IPS-18a (cell line): Measurements from ENCODE around the gene CIITA.
"Not testable (repeated sequence)": the region's sequence is repeated elsewhere in the genome, so short reads cannot be mapped to it uniquely, and the experiment has no call there.

Experiments
- H3K27ac ChIP-seq: one replicate; pipeline ENCODE4 v1.5.1; 2013; ENCODE audit warnings: low read length
- H3K27me3 ChIP-seq: one replicate; pipeline ENCODE4 v1.6.1; 2013; ENCODE audit warnings: mild to moderate bottlenecking, low read length; ENCODE audit not compliant: control insufficient read depth, insufficient read depth
- H3K36me3 ChIP-seq: one replicate; pipeline ENCODE4 v1.6.1; 2013; ENCODE audit warnings: low read depth, low read length; ENCODE audit not compliant: control insufficient read depth
- H3K4me1 ChIP-seq: one replicate; pipeline ENCODE4 v1.6.1; 2013; ENCODE audit warnings: low read depth, low read length; ENCODE audit not compliant: control insufficient read depth
- H3K4me3 ChIP-seq: one replicate; pipeline ENCODE4 v1.5.1; 2013; ENCODE audit warnings: low read length
- H3K9ac ChIP-seq: one replicate; pipeline ENCODE4 v1.6.1; 2013; ENCODE audit warnings: mild to moderate bottlenecking, low read length, moderate library complexity
- H3K9me3 ChIP-seq: one replicate; pipeline ENCODE4 v1.6.1; 2013; ENCODE audit warnings: low read depth, low read length; ENCODE audit not compliant: control insufficient read depth

CIITA gene, protein sequence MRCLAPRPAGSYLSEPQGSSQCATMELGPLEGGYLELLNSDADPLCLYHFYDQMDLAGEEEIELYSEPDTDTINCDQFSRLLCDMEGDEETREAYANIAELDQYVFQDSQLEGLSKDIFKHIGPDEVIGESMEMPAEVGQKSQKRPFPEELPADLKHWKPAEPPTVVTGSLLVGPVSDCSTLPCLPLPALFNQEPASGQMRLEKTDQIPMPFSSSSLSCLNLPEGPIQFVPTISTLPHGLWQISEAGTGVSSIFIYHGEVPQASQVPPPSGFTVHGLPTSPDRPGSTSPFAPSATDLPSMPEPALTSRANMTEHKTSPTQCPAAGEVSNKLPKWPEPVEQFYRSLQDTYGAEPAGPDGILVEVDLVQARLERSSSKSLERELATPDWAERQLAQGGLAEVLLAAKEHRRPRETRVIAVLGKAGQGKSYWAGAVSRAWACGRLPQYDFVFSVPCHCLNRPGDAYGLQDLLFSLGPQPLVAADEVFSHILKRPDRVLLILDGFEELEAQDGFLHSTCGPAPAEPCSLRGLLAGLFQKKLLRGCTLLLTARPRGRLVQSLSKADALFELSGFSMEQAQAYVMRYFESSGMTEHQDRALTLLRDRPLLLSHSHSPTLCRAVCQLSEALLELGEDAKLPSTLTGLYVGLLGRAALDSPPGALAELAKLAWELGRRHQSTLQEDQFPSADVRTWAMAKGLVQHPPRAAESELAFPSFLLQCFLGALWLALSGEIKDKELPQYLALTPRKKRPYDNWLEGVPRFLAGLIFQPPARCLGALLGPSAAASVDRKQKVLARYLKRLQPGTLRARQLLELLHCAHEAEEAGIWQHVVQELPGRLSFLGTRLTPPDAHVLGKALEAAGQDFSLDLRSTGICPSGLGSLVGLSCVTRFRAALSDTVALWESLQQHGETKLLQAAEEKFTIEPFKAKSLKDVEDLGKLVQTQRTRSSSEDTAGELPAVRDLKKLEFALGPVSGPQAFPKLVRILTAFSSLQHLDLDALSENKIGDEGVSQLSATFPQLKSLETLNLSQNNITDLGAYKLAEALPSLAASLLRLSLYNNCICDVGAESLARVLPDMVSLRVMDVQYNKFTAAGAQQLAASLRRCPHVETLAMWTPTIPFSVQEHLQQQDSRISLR

DNA sequence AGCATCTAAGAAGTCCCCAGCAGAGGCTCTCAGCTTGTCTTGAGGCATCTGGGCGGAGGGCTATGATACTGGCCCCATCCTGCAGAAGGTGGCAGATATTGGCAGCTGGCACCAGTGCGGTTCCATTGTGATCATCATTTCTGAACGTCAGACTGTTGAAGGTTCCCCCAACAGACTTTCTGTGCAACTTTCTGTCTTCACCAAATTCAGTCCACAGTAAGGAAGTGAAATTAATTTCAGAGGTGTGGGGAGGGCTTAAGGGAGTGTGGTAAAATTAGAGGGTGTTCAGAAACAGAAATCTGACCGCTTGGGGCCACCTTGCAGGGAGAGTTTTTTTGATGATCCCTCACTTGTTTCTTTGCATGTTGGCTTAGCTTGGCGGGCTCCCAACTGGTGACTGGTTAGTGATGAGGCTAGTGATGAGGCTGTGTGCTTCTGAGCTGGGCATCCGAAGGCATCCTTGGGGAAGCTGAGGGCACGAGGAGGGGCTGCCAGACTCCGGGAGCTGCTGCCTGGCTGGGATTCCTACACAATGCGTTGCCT lies at the start of gene CIITA:
Gene CIITA, plus strand, starts transcription at position 404 of the 543 bp plus-strand sequence. Its CDS starts 129 bp downstream, at position 533.
- Histone ChIP-seq H3K9ac (no peak within 1 kb of the TSS), H3K4me3 (no peak within 1 kb of the TSS), H3K36me3 (no peaks in the 10 kb centered on the region), H3K27ac (no peak within 1 kb of the TSS), H3K9me3 (no peaks in the 10 kb centered on the region), H3K4me1 (peaks cover 13% of the 10 kb centered on the region), H3K27me3 (peaks cover 40% of the 10 kb centered on the region)

DNA sequence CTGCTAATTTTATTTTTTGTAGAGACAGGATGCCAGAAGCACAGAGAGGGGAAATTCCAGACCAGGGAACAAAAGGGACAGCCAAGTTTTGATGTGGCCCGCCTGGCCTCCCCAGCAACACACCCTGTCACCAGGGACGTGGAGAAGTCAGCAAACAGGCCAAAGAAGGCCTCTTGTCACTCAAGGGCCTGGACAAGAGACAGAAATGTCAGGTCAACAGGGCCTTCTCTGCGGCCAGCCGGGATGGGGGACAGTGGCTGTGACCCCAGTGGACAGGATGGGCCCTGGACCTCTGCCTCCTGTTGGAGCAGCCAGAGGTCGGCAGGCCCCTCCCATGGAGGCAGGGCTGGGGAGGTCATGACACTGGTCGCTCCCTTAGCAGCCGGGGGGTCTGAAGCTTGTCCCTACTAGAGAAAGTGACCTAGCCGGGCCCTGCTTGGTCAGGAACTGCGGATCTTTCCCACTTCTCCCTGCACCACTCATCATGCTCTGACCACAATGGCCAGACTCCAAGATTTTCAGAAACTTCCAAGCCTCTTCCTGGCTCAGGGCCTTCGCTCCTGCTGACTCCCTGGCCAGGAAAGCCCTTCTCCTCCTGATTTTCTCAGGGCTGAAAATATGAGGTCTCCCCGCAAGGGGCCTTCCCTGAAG lies 49.2 kb upstream of the CIITA start:
- Histone ChIP-seq H3K36me3 (no peaks in the 10 kb centered on the region), H3K4me1 (no peaks in the 10 kb centered on the region), H3K4me3 (no peak overlapping the region), H3K9me3 (no peaks in the 10 kb centered on the region), H3K27me3 (no peaks in the 10 kb centered on the region), H3K9ac (no peak overlapping the region), H3K27ac (no peak overlapping the region)

DNA sequence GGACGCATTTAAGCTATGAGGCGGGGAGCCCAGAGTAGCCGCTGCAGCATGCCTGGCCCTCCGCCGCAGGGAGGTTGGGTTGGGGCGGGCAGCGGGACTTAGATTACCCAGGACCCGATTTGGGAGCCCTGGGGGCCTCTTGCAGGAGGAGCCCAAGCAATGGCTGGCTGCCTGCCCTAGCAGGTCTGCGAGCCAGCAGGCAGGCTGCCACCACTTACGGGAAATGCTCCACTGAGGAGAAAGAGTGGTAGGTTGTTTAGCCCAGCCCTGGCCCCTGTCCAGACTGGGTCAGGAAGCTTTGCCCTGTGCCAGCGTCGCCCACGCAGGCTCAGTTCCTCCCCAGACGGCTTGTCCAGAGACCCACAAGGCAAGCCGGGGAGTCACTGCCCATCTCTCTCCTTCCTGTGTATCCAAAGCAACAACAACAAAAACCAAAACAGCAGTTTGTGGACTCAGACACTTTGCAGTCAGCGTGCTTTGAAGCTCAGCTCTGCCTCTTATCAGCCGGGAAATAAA lies 48.1 kb upstream of the CIITA start:
- Histone ChIP-seq H3K9ac (no peak overlapping the region), H3K27ac (no peak overlapping the region), H3K9me3 (no peaks in the 10 kb centered on the region), H3K27me3 (no peaks in the 10 kb centered on the region), H3K4me3 (no peak overlapping the region), H3K4me1 (no peaks in the 10 kb centered on the region), H3K36me3 (no peaks in the 10 kb centered on the region)

DNA sequence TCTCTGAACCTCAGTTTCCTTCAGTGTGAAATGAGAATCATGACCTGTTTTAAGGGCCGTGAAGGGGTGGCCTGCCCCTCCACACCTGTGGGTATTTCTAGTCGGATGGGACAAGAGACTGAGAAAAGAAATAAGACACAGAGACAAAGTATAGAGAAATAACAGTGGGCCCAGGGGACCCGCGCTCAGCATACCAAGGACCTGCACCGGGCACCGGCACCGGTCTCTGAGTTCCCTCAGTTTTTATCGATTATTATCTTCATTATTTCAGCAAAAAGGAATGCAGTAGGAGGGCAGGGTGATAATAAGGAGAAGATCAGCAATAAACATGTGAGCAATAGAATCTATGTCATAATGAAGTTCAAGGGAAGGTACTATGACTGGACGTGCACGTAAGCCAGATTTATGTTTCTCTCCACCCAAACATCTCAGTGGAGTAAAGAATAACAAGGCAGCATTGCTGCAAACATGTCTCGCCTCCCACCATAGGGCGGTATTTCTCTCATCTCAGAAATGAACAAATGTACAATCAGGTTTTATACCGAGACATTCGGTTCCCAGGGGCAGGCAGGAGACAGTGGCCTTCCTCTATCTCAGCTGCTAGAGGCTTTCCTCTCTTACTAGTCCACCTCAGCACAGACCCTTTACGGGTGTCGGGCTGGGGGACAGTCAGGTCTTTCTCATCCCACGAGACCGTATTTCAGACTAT lies 47.5 kb upstream of the CIITA start:
- not testable (repeated sequence) for H3K9ac ChIP-seq, H3K9me3 ChIP-seq, H3K27me3 ChIP-seq, H3K4me3 ChIP-seq, H3K36me3 ChIP-seq, H3K4me1 ChIP-seq, H3K27ac ChIP-seq

DNA sequence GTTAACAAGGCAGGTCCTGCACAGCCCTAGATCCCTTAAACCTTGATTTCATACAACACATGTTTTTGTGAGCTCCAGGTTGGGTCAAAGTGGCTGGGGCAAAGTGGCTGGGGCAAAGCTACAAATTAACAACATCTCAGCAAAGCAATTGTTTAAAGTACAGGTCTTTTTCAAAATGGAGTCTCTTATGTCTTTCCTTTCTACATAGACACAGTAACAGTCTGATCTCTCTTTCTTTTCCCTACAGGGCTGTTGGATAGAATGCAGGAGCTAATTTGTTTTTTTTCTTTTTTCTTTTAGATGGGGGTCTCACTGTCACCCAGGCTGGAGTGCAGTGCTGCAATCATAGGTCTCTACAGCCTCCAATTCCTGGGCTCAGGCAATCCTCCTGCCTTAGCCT lies 46.8 kb upstream of the CIITA start:
- H3K9me3 ChIP-seq, H3K4me3 ChIP-seq, H3K4me1 ChIP-seq, H3K9ac ChIP-seq, H3K27ac ChIP-seq, H3K27me3 ChIP-seq, H3K36me3 ChIP-seq: not testable (repeated sequence)

DNA sequence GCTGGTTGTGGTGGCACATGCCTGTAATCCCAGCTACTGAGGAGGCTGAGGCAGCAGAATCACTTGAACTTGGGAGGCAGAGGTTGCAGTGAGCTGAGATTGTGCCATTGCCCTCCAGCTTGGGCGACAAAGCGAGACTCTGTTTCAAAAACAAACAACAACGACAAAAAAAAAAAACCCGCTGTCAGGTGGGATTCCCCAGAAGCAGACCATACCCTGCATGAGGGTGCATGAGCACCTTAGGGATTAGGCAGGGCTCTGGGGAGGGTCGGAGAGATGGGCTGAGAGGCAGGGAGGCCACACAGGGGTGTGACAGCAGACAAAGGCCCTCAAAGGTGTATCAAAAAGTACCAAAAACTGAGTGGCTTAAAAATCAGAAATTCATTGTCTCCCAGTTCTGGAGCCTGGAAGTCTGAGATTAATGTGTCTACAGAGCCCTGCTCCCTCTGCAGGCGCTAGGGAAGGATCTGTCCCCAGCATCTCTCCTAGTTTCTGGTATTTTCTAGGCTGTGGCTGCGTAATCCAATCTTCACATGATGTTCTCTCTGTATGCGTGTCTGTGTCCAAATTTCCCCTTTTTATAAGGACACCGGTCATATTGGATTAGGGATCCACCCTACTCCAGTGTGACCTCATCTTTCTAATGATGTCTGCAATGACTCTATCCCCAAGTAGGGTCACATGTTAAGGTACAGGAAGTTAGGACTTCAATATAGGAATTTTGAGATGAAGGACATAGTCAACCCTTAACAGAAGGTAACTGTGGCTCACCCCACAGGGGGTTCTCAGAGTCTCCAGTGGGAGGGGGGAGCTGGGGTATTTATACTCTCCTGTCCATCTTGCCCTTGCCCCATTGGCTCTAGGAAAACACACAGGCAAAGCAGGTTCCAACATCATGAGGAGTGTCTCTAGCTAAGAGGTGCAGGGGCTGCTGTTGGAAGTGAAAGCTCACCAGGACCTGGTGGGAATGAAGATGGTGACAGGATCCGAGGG lies 44.8 kb upstream of the CIITA start:
- H3K27me3 ChIP-seq = no peaks in the 10 kb centered on the region
- H3K9ac ChIP-seq = no peak overlapping the region
- H3K27ac ChIP-seq = no peak overlapping the region
- no peaks in the 10 kb centered on the region for H3K9me3 ChIP-seq
- H3K4me3 ChIP-seq = no peak overlapping the region
- H3K36me3 ChIP-seq = no peaks in the 10 kb centered on the region
- H3K4me1 ChIP-seq = no peaks in the 10 kb centered on the region

DNA sequence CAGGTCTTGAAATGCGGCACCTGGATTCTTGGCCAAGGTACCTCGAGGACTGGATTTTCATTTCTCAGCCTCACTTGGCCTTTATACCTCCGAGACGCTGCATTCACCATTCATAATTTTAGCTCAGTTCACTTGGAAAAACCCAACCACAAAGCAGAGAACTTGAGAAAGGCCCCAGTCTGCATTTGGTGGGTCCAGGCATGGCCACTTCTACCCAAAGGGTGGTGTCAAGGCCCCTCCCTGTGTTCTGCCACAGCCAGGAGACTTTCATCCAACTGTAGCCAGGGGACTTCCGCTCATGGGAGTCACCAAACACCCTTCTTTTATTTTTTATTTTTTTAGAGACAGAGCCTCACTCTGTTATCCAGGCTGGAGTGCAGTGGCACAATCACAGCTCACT lies 43.7 kb upstream of the CIITA start:
- Histone ChIP-seq H3K36me3 (no peaks in the 10 kb centered on the region), H3K9me3 (no peaks in the 10 kb centered on the region), H3K9ac (no peak overlapping the region), H3K4me3 (no peak overlapping the region), H3K27ac (no peak overlapping the region), H3K4me1 (no peaks in the 10 kb centered on the region), H3K27me3 (no peaks in the 10 kb centered on the region)

DNA sequence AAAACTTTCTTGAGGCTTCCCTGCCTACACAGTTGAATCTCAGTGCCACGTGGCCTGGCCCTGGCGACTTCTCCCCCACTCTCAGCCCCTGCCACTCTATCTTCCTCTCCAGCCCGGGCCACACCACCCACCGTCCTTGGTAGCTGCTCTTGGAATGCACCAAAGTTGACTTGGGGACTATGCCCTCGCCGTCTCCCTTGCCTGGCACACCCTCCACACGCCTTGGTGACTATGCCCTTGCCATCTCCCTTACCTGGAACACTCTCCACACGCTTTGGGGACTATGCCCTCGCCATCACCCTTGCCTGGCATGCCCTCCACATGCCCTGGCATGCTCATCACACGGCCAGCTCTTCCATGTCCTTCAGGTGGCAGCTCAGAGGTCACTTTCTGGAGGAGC lies 42.9 kb upstream of the CIITA start:
- H3K9ac ChIP-seq = no peak overlapping the region
- H3K27me3 ChIP-seq = no peaks in the 10 kb centered on the region
- peaks cover 1% of the 10 kb centered on the region for H3K4me1 ChIP-seq
- H3K36me3 ChIP-seq = no peaks in the 10 kb centered on the region
- H3K9me3 ChIP-seq = no peaks in the 10 kb centered on the region
- no peak overlapping the region for H3K4me3 ChIP-seq
- H3K27ac ChIP-seq = no peak overlapping the region

DNA sequence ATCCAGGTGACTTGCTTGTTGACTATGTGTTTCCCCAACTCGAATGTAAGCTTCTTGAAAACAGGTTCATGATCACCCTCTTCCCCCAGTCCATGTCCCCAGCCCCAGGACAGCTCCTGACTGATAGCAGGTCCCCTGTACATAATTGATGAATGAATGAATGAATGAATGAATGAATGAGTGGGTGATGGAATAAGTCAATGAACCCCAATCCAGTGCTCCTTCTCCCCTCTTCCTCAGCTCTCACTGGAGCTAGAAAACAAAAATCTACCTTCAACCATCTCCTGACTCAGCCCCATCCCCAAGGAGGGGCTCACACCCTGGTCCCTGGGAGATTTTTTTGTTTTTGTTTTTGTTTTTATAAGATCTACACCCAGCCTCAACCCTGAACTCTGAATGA lies 42.2 kb upstream of the CIITA start:
- H3K27me3 ChIP-seq = no peaks in the 10 kb centered on the region
- H3K4me1 ChIP-seq = peaks cover 4% of the 10 kb centered on the region
- H3K9me3 ChIP-seq = no peaks in the 10 kb centered on the region
- H3K4me3 ChIP-seq = no peak overlapping the region
- H3K27ac ChIP-seq = no peak overlapping the region
- H3K36me3 ChIP-seq = no peaks in the 10 kb centered on the region
- no peak overlapping the region for H3K9ac ChIP-seq
